HG03135 (cell line): Measurements from ENCODE around the gene PERM1.
A peak's percentile ranks its signal among the peaks of the same experiment; 100 is the strongest.

Source experiments
- ATAC-seq: cut with Tn5 transposase; IDR thresholded peaks from one replicate; pipeline ENCODE4 v1.9.1; 2021; ENCODE audit warnings: mild to moderate bottlenecking, moderate library complexity; ENCODE audit not compliant: unreplicated experiment

The PERM1 gene

DNA sequence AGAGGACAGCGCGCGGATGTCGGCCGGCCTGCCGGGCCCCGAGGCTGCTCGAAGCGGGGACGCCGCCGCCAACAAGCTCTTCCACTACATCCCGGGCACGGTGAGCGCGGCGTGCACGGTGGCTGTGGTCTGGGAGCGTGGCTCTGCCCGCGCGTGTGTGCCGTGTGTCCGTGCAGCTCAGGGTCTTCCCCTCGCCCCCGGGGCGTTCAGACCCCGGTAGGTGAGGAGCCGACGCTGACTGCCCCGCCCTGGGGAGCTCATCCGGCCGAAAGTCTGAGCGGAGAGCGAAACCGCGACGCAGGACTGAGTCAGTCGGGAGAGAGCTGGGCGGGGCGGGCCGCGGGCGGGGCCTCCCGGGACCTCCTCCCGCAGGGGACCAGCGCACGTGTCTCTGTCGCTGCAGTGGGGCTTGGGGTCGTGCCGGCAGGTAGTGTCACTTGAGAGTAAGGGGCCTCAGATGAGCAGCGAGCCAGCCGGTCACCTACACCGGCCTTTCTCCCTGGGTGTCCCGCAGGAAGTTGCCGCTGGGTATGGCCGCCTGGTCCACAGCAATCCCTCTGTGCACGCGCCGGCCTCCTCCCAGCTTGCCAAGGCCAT, 15.1 kb downstream of the PERM1 start:
- ATAC-seq = peak; percentile 46

DNA sequence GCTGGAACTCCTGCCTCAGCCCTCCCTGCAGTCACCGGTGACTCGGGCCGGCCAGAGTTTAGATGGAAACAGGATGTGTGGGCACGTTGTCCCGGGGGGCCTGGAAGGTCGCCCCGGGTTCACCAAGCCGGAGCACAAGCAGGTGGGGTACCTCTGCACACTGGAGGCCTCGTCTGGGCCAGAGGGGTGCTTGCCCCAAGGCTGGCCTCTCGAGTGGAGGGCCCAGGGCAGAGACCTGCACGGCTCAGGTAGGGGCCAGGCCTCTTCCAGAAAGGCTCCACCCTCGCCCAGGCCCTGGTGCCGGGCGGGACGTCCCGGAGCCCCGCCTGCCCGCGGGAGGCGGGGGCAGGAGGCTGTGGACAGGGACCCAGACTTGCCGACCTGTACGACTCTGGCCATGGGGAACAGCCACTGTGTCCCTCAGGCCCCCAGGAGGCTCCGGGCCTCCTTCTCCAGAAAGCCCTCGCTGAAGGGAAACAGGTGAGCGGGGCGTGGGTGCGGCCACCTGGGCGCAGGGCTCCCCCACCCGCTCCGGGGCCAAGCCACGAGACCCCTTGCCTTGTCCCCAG, 15.7 kb downstream of the PERM1 start, which contains the start of gene PLEKHN1:
Gene PLEKHN1, plus strand, starts transcription at position 348 of the 569 bp plus-strand sequence. Its CDS starts 50 bp downstream, at position 398.
- peak; percentile 14 for ATAC-seq

DNA sequence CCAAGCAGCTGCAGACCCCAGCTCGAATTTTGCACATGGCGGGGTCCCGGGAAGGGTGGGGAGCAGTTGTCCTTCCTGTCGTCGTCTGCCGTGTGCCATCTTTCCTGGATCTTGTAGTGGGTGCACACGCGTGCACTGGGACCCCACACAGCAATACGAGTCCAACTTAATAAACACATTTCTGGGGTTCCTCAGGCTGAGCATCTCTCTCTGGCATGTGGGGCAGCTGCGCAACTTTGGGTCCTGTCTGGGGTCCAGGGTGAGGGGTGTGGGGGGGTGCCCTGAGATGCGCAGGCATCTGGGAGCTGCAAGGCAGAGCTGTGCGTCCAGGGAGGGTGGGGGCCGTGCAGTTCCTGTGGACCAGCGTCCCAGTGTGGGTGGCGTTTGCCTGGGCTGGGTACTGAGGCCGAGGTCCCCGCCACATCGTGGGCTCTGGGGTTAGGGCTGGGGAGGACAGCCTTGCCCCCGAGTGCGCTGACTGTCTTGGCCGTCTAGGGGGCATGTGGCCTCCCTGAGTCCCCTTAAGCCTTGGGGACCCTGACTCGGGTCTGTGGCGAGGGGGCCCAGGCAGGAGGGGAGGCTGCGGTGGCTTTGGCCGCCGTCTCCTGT, 16.3 kb downstream of the PERM1 start:
- ATAC-seq = no peak

DNA sequence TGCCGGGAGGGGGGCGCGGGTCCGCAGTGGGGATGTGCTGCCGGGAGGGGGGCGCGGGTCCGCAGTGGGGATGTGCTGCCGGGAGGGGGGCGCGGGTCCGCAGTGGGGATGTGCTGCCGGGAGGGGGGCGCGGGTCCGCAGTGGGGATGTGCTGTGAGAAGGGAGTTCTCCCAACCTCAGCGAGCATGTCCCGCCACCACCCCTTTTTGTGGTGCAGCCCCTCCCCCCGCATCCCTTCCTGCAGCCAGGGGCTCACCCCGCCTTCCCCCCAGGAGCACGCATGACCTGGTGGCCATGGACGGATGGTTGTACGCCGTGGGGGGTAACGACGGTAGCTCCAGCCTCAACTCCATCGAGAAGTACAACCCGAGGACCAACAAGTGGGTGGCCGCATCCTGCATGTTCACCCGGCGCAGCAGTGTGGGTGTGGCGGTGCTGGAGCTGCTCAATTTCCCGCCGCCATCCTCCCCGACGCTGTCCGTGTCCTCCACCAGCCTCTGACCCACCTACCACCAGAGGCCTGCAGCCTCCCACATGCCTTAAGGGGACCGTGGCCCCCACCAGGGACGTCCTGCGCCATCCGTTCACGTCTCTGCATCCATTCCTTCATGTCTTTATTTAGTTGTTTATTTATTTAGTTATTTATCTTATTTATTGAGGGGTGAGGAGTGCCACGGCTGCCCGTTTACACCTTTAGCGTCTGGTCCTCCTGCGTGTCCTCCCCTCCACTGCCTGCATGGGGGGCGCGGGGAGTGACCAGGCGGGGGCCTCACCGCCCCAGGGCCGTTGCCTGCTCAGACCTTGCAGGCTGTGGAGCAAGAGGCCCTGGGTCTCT, 17.0 kb downstream of the PERM1 start:
- no peak for ATAC-seq

- no peak for ATAC-seq
These were observed 18.0 kb downstream of the PERM1 start for GRCh38 chr1:963746-964525.

DNA sequence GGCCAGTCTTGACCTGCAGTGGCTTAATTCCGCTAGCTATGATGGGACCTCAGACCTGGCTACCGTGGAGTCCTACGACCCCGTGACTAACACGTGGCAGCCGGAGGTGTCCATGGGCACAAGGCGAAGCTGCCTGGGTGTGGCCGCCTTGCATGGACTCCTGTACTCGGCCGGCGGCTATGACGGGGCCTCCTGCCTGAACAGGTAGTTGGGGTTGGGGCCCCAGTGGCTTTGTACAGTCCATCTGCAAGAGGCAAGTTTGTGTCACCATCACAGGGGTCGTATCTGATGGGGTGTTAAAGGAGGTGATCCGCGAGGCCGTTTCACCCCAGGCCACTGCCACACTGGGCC, 18.6 kb downstream of the PERM1 start:
- ATAC-seq = no peak

GRCh38 chr1:962381-963300, 19.3 kb downstream of the PERM1 start:
- no peak for ATAC-seq

GRCh38 chr1:961132-961669, 20.7 kb downstream of the PERM1 start:
- no peak for ATAC-seq

DNA sequence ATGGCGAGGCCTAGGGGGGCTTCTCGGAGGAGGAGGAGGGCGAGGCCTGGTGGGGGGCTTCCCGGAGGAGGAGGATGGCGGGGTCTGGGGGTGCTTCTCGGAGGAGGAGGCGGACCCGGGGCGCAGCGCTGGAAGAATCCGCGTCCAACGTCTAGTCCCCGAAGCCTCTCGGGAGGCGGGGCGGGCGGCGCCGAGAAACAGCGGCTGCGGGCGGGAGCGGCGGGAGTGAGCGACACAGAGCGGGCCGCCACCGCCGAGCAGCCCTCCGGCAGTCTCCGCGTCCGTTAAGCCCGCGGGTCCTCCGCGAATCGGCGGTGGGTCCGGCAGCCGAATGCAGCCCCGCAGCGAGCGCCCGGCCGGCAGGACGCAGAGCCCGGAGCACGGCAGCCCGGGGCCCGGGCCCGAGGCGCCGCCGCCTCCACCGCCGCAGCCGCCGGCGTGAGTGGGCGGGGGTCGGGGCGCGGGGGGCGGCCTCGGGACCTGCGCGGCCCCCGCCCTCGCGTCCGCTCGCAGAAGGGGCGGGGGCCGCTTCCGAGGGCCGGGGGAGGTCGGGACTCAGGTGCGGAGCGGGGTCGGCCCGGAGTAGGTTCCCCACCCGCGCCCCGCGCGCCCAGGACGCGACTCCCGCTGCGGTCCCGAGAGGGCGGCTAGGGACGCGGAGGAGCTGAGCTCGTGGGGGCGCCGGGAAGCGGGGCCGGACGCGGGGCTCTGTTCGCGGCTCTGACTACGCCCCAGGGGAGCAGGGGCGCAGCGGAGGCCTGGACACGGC, 21.3 kb downstream of the PERM1 start, which contains the start of gene KLHL17:
Gene KLHL17, plus strand, starts transcription at position 222 of the 769 bp plus-strand sequence. Its CDS starts 110 bp downstream, at position 332.
- ATAC-seq = peak; percentile 43

DNA sequence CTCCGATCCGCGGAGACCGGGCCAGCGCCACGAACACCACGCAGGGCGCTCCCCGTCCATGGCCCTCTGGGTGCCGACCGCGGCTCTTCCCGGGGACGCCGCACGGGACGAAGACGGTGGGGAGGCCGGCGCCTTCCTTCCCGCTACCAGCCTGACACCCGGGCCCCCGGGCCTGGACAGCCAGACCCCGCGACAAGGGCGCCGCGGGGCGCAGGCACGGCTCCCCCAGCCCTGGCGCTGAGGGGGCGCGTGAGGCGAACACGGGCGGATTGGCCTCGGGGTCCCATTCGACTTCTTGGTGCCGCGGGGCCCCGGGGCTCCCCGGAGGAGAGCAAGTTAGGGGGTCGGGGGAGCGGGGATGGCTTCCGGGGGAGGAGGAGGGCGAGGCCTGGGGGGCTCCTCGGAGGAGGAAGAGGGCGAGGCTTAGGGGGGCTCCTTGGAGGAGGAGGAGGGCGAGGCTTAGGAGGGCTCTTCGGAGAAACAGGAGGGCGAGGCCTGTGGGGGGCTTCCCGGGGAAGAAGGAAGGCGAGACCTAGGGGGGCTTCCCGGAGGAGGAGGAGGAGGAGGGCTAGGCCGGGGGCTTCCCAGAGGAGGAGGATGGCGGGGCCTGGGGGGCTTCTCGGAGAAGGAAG, 22.0 kb downstream of the PERM1 start:
- ATAC-seq = no peak

DNA sequence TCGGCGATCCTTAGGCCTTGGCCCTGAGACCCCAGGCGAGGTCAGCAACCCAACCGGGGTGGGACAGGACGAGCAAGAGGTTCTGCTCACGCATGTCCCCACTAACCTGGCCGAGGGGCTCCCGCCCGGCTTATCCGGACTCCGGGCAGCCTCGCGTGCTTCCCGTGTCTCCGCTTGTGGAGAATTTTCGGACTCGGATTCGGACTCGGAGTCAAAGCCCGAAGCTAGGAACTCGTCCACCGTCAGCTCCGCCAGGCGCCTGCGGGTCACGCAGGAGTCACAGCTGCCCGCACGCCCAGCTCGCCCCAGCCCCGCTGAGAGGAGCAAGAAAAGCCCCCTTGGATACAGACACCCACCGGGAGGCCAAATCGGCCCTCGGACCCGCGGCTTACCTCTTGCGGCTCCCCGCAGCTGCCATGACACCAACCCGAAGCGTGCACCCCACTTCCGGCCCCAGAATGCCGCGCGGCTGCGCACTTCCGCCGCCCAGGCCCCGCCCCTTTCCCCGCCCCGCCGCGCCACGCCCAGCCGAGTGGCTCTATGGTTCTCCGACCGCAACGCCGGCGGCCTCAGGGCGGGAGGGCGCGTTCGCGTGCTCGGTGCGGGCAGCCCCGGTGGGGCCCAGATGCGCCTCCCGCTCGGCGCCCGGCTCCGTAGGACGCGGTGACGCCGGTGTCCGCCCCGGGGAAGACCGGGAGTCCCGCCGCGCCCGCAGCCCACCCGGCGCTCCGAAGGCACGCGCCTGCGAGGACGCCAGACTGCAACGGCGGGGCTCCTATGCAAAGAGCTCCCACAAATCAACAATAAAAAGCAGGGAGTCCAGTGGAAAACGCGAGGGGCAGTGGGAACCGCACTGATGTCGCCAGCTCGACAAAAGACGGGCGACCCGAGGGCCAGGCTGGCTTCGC, 22.8 kb downstream of the PERM1 start, which contains the start of gene NOC2L:
Gene NOC2L, minus strand, starts transcription at position 434 of the 908 bp plus-strand sequence. Its CDS starts 16 bp downstream, at position 418.
- peak; percentile 71 for ATAC-seq

DNA sequence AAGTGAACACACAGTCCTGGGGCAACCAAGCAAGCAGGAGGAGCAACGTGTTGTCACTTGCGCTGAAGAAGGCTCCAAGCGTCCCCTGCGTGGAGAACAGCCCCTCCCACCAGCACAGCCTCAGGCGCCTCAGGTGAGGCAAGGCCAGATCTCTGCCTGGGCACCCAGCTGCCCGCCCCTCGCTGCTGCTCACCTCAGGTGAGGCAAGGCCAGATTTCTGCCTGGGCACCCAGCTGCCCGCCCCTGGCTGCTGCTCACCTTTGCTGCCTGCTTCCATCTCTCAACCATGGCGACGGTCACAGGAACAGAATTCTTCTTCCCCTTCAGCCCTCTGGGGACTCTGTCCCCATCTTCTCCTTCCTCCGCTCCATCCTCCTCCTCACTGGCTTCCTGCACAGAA, 25.3 kb downstream of the PERM1 start:
- no peak for ATAC-seq

DNA sequence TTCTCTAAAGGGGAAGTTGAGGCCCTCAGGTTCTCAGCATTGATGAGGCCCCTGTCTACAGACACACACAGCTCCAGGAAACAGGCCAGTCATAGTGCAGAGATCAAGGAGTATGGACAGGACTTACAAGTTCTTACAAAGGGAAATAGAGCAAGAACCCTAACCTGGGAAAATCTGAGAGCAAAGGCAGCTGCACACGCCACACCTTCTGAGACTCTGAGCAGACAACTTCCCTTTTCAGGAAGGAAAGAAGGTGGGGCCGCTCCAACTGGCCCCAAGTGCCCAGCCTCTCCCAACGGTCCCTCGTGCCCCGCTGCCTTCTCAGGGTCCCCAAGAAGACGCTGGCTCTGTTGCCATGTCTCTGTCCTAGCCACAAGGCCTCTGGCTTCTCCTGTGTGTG, 26.4 kb downstream of the PERM1 start:
- ATAC-seq = no peak

DNA sequence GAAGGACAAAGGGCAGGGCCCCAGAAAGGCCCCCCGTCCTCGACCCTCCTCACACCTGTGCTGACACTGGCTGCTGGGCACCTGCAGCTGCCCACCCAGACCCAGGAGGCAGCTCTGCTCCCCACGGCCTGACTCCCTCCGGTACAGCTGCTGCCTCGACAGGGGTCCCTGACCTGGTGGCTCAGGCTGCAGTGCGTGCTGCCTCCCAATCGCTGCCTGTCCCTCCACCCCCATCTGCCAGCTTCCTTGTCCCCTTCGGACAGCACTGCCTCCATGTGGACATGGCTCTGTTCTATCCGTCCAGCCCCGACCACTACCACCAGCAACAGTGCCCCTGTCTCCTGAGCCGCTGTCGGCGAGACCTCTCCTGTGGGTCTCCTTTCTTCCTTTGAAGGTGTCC, 27.0 kb downstream of the PERM1 start:
- ATAC-seq = no peak

DNA sequence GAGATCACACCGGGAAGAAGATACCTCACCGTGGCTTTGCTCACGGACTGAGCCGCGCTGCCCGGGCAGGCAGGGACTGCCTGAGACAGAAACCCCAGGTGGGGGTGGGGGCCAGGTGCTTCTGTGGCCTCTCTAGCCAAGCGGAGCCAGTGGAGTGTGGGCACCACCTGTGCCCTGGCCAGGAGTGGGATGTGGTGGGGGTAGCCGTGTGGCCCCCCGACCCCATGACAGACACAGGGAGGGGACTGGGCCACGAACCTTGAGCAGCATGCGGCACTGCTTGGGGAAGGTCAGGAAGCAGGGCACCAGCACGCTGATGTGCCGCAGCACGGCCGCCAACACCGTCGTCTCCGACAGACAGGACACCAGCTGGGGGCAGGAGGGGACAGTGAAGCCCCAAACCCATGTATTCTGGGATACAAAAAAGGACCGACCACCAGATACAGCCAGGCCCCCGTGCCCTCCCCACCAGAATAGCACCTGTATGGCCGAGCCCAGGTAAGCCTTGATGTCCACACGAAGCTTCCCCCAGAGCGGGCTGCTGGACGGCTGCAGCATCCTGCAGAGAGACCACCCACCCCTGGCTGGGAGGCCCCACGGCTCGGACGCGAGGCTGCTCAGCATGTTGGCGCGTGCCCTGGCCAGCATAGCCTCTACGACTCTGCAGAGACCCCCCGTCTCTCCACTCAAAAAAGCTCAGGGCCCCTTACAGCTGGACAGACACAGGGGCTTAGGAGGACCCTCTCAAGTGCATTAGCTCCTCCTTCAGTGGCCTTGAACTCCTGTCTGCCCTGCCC, 28.2 kb downstream of the PERM1 start:
- no peak for ATAC-seq

DNA sequence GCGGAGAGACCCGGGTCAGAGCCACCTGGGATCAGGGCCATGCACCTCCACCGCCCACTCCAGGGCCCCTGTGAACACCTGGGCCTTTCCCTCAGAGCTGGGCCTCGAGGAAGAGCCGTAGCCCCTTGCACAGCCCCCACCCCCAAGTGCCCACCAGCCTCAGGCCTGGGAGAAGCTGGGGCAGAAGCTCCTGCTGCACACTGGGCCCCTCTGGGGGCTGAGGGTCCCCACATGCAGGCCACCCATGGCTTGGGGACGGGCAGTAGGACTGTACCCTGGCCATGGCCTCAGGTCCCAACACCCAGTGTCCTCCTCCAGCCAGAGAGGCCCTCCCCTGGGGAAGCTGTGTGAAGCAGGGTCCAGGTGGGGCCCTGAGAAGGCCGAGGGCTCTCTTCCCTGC, 29.3 kb downstream of the PERM1 start:
- no peak for ATAC-seq
